HG03135 (cell line): ENCODE results near the gene CLASRP.

Experiments used
- ATAC-seq: cut with Tn5 transposase; IDR thresholded peaks from one replicate; pipeline ENCODE4 v1.9.1; 2021; ENCODE audit warnings: mild to moderate bottlenecking, moderate library complexity; ENCODE audit not compliant: unreplicated experiment

CLASRP gene

DNA sequence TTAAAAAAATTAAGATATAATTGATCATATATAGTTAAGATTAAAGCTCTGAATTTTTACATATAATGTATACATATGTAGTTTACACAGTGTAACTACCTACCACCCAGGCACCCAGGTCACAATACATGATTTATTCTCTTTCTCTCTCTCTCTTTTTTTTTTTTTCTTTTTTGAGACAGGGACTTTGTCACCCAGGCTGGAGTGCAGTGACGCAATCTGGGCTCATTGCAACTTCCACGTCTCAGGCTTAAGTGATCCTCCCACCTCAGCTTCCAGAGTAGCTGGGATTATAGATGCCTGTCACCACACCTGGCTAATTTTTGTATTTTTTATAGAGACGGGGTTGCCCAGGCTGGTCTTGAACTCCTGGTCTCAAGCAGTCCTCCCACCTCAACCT, 18.8 kb upstream of the CLASRP start:
- ATAC-seq = no peak

GRCh38 chr19:45021971-45022370, 16.9 kb upstream of the CLASRP start:
- ATAC-seq = no peak

GRCh38 chr19:45023048-45023447, 15.8 kb upstream of the CLASRP start:
- no peak for ATAC-seq

- no peak for ATAC-seq
Observed at GRCh38 chr19:45025264-45025663, 13.6 kb upstream of the CLASRP start.

GRCh38 chr19:45027371-45027770, 11.5 kb upstream of the CLASRP start:
- no peak for ATAC-seq

GRCh38 chr19:45030825-45031224, 8.0 kb upstream of the CLASRP start:
- no peak for ATAC-seq

- ATAC-seq = no peak
Observed at GRCh38 chr19:45032421-45032820, 6.4 kb upstream of the CLASRP start.

- ATAC-seq = no peak
Observed at GRCh38 chr19:45035755-45036154, 3.1 kb upstream of the CLASRP start.

DNA sequence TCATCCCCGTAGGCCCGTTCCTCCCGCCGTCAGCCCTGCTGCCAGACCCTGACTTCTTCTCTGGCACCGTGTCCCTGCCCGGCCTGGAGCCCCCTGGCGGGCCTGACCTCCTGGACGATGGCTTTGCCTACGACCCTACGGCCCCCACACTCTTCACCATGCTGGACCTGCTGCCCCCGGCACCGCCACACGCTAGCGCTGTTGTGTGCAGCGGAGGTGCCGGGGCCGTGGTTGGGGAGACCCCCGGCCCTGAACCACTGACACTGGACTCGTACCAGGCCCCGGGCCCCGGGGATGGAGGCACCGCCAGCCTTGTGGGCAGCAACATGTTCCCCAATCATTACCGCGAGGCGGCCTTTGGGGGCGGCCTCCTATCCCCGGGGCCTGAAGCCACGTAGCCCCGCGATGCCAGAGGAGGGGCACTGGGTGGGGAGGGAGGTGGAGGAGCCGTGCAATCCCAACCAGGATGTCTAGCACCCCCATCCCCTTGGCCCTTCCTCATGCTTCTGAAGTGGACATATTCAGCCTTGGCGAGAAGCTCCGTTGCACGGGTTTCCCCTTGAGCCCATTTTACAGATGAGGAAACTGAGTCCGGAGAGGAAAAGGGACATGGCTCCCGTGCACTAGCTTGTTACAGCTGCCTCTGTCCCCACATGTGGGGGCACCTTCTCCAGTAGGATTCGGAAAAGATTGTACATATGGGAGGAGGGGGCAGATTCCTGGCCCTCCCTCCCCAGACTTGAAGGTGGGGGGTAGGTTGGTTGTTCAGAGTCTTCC, 1.3 kb upstream of the CLASRP start:
- ATAC-seq = no peak

- ATAC-seq = no peak
Observed at GRCh38 chr19:45040059-45040771, 1.4 kb downstream of the CLASRP start.

GRCh38 chr19:45041125-45041524, 2.3 kb downstream of the CLASRP start:
- ATAC-seq = no peak

GRCh38 chr19:45045671-45046353, 7.0 kb downstream of the CLASRP start:
- ATAC-seq = no peak

DNA sequence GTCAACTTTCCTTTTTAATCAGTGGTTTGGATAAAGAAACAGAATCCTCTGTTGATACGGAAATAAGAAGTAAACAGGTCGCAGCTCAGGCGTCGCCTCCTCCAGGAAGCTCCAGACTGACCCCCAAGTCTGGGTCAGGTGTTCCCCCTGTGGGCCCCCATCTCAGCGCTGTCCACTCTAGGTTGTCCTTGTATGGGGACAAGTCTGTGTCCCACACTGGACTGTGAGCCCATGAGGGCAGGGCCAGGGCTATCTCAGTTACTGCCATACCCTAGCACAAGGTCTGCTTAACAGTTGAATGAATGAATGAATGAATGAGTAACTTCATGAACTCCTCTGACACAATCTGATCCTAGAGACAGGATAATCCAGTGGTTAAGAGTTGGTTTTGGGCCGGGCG, 7.5 kb downstream of the CLASRP start:
- ATAC-seq = no peak

DNA sequence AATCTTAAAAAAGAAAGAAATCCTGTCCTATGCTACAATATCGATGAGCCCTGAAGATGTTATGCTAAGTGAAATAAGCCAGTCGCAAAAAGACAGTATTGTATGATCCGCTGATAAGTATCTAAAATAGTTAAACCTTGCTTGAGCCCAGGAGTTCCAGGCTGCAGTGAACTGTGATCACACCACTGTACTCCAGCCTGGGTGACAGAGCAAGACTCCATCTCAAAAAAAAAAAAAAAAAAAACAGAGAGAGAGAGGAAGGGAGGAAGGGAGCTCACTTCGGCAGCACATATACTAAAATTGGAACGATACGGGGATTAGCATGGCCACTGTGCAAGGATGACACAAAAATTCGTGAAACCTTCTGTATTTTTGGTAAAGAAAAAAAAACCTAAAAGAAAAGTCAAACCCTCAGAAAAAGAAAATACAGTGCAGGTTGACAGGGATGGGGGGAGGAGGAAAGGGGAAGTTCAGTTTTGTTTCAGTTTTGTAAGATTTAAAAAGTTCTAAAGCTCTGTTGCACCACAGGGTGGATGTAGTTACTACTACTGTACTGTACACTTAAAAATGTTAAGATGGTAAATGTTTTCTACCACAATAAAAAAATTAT, 8.4 kb downstream of the CLASRP start:
- peak; percentile 59 for ATAC-seq

- no peak for ATAC-seq
Observed at GRCh38 chr19:45049073-45049736, 10.4 kb downstream of the CLASRP start.

DNA sequence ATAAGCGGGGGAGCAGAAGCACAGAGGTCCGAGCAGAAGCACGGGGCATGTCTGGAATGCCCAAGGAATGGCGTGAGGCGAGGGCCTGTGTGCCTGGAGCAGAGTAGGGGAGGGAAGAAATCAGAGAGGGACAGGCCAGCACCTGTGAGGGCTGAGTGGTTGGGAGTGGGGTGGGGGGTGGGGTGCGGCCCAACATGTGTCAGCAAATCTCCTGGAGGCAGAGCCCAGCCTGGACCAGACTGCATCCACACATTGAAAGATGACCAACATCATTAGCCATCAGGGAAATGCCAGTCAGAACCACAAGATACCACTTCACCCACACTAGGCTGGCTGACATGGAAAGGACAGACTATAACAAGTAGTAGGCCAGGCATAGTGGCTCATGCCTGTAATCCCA, 11.2 kb downstream of the CLASRP start:
- ATAC-seq = no peak

- ATAC-seq = no peak
Observed at GRCh38 chr19:45051929-45052579, 13.2 kb downstream of the CLASRP start.

DNA sequence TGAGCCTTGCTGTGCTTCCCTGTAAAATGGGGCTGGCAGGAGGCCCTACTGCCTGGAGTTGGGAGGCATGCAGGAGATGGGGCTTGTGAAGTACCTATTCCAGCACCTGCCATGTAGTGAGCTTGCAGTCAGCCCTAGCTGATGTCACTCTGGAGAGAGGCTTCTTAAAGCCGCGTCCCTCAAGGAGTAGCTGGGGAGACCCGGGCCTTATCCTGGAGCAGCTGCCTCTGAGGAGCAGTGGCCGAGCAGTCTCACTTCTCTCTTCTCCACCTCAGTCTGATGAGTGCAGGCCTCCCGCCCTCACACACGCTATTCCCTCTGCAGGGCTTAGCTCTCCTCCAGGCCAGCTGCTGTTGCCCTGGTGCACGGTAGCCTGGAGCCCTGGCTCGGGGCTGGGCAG, 18.0 kb downstream of the CLASRP start:
- no peak for ATAC-seq

DNA sequence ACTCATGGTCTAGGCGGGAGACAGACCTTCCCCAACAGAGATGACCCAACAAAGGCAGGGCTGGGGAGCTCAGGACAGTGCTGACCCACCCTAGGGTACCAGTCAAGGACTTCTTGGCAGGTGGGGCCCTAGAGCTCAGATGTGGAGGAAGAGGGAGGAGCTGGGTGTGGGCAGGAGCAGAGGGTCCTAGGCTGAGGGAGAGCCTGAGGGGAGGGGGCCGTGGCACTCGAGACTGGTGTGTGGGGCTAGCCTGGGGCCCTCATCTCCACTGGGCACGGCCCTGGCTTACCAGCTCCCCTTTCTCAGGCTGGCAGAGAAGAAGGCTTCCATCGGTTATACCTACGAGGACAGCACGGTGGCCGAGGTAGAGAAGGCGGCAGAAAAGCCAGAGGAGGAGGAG, 18.6 kb downstream of the CLASRP start:
- no peak for ATAC-seq

DNA sequence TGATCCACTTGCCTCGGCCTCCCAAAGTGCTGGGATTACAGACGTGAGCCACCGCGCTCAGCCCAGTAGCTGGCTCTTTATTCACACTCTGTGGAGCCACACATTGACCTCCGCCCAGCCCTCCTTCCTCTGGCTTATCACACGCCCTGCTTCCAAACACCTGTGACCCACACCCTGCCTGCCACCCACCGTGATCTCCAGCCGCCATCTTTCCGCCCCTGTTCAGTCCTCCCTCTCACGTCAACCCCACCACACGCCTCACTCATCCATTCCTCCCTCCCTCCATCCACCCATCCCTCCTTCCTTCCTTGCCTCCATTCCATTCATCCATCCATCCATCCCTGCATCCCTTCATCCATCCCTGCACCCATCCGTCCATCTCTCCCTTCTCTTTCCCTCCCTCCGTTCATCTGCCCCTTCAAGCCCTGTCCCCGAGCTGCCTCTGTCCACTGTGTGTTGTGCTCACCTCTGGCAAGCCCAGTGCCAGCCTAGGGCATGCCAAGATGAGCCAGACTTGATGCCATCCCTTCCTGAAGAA, 19.8 kb downstream of the CLASRP start:
- no peak for ATAC-seq
